NCI-H1930 (cell line): ENCODE measurements around the gene DCBLD1.

ENCODE experiments used
- DNase-seq, 2 experiments: peaks; one replicate each; lab custom pipeline; 2025; lab: John Stamatoyannopoulos, UW

DCBLD1 gene

DNA sequence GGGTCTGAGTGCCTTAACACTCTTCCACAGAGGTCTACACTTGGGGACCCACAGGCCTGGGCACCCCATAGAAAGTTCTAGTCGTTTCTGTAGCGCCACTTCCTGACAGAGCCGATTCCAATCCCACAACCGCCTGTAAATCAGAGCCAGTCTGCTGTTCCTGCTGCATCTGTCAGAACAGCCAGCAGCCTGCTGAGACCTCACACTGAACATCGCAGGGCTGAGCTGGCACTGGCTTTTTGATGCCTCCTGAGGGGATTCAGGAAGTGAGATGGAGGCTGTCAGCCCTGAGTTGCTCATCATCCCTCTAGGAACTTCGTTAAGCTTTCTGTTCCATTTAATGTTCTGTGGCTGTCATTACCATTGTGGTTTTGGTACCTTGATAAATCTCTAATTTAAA, 48.9 kb downstream of the DCBLD1 start:
- DNase-seq = no peak

- DNase-seq = no peak
Measured at GRCh38 chr6:117531809-117532725, 49.6 kb downstream of the DCBLD1 start.

DNA sequence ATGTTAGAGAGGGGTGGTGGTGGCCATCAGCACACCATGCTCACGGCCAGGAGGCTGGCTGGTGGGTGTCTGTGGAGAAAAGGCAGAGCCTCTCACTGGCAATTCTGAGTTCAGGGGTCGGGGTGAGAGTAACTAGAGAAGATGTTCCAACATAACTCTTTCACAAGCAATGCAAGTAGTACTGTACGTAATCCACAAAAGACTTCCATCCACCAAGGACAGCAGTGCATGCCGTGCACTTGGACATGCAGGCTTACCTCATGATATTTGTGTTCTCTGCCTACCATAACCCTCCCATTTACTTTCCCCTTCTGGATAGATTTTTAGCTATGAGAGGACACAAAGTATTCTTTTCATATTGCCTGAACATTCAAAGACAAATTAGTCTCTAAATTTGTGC, 51.3 kb downstream of the DCBLD1 start:
- DNase-seq = no peak

- no peak for DNase-seq
Measured at GRCh38 chr6:117534974-117535373, 52.5 kb downstream of the DCBLD1 start.

DNA sequence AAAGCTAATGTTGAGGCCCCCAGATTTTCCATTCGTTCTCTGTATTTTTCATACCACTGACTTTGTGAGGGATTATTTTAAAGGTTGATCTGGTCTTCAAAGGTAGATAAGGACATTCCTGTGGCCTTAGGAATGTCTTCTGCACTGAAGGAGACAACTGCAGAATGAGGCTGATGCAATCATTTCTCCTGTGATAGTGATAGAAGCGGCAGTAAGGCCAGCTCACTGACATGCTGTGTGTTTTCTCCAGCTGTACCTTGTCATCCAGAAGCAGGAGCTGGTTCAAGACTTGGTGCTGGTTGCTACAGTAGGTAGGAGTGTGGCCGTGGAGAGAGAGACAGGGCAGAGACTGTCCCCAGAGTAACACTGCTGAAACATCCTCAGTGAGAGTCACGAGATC, 53.8 kb downstream of the DCBLD1 start:
- DNase-seq = no peak

DNA sequence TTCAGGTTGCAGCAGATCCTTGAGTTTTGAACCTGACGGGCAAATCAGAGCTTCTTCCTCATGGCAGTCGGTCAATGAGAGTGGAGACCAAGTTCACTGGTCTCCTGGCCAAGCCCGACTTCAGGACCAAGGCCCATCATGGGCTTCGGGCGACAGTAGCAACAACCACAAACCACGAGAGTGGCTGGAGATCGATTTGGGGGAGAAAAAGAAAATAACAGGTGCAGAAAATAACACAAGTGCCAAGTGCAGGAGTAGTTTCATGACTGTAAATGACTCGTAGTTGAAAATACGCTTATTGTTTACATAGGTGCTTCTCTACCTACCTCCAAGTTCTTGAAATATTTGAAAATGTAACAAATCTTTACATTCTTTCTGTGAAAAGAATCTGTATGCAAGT, 56.1 kb downstream of the DCBLD1 start:
- DNase-seq = no peak

GRCh38 chr6:117540670-117541069, 58.2 kb downstream of the DCBLD1 start:
- DNase-seq = no peak

DNA sequence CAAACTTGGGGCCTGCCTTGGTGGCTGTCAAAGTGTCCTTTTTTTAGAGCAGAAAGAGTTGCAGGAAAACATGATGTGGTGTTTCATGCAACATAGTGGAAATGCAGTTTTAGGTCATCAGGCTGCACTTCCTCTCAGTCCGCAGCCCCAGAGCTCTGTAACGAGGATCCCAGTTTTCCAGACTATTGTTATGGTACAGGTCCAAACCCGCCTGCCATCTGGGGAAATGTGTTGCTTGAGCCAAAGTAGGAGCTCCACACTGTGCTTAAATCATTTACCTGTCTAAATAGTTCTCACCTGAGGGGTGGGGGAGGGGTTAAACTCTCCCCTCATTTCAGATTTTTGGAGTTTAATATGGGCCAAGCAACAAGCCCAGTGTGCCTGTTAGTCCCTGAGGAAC, 60.0 kb downstream of the DCBLD1 start:
- no peak for DNase-seq

DNA sequence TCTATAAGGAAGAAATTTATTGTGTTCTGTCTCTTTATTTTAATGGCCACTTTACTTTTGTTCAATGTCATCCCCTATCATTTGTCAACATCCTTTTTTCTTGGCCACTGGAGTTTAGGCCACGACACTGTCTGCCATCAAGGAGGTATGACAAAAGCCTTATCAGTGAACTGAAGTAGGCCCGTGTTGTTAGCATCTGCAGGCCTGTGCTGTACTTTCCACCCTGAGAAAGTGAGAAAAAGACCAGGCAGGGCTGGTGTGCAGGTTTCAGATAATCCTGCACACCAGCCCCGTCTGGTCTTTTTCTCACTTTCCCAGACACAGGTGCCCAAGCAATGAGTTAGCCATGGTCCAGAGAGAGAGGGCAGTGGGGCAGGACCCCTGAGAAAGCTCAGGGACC, 62.2 kb downstream of the DCBLD1 start:
- no peak for DNase-seq

DNA sequence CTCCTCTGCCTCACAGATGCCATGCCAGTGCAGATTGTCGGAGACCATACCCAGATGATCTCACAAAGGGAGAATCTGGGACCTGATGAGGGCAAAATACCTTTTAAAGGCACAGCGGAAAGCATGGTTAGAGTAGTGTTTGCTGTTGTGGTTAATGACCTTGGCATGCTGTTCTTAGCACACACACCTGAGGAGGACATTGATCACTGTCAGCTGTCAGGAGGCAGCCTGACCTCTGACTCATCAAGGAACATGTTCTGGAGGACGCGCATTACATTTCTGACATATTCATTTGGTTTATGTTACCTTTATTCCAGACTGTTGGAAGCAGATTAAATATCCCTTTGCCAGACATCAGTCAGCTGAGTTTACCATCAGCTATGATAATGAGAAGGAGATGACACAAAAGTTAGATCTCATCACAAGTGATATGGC, 62.7 kb downstream of the DCBLD1 start:
- no peak for DNase-seq

- no peak for DNase-seq
Measured at GRCh38 chr6:117546674-117547073, 64.2 kb downstream of the DCBLD1 start.

GRCh38 chr6:117547688-117548621, 65.5 kb downstream of the DCBLD1 start:
- DNase-seq = no peak

DNA sequence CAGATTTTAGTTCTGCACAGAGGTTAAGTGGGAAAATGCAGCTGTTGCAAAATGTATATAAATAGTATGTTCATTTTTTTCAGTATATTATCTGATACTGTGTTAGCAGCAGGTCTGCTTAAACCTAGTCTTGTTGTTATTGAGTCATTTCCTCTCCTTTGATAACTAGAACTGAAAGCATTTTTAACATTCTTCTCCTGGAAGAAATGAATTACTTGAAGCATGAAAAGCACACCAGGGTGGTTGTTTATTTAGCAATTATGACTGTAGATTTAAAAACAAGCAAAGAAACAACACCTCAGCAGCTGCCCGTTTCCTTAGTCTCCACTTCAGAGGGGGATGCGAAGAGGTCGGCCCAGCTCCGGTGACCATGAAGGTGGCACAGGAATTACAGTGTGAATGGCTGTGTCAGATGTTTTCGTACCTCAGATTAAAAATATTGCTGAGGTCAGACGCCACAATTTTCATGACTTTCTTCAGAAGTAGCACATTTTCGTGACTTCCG, 66.4 kb downstream of the DCBLD1 start:
- no peak for DNase-seq

DNA sequence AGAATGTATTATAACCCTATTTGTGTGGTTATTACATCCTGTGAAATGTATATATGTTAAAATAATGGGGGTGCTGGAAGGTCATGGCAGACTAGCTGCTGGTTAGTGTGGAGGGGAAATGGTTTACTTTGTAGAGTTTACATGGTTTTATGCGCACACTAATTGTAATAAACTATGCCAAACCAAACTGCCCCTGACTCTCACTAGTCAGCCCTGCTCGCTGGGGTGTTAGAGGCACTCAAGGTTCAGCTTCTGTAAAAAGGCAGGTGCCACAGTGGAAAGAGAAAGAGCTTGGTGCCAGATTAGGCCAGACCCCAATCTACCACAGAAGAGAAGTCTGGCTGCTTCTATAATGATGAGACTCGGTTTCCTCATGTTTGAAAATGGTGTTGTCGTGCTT, 67.1 kb downstream of the DCBLD1 start:
- DNase-seq = no peak

DNA sequence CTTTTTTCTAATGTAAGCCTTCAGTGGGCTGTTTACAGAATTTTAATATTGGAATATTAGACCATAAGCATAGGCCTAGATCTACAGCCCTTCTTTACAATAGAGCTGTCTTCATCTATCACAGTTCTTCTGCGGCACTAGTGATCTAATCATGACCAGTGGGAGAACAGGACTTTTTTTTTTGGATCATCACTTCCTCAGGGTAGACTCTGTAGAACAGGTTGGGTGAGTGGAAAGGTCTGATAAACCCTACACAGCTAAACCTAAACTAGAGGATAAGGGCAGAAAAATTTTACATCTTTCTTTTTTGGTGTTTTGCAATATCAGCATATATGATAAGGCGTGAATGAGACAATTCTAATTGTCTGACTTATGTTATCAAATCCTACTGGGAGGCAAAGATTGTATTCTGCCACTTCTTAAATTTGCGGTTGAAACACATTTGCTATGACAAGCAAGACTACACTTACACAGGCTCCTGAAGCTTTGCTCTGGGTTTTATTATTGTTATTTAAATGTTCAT, 67.7 kb downstream of the DCBLD1 start:
- no peak for DNase-seq

- DNase-seq = no peak
Measured at GRCh38 chr6:117550618-117551242, 68.3 kb downstream of the DCBLD1 start.

DNA sequence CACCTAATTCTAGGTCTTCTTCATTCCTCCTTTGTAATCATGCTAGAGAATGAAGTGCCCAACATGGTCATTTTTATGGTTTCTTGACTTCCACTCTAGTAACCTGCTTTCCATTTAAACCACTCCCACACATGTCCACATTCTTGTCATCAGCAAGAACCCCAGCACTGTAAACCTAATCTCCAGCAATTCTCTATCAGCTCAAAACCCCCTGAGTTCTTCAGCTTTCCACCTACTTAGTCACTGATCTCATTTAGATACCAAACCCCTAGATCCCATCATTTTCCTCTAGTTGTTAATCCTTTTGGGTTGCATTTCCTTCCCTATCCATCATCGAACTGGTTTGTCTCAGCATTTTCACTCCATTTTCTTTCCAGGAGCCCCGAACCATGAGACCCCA, 70.1 kb downstream of the DCBLD1 start:
- no peak for DNase-seq

DNA sequence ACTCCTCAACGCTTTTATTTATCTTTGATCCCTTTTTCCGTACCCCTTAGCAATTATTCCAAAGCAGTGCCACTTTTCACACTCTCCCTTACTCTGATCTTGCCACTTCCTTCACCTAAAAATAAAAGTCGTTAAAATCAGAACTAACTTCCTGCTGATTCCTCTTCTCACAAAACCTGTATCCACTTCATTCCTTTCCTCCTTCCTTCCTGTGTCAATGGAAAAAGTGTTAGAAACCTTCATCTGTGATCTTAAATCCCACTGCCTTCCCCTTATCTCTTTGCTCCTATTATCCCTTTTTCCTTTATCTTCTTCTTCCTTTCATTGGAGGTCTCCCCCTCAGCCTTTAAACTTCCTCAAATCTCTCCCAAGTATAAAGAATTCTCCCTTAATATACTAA, 70.7 kb downstream of the DCBLD1 start:
- DNase-seq = no peak

- DNase-seq = no peak
Measured at GRCh38 chr6:117555262-117555849, 72.9 kb downstream of the DCBLD1 start.

GRCh38 chr6:117555882-117556498, 73.5 kb downstream of the DCBLD1 start:
- DNase-seq = peak in 1 of 2 experiments; percentile 10

DNA sequence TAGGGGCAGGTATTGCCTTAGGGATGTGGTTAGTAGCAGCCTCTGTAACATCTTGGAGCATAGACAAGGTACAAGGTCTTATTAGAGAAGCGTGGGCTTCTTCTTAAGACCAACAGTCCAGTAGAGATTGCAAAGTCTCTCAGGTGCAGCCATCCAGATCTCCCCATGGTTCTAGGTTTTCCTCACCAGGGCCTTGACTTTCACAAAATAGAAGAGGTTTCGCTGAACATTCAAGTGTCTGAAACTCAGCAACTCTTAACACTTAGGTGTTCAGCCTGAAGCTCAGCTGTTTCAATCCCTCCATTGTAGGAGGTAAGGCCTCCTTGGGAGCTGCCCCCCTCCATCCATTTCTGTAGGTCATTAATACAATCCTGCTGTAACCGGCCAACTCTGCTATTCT, 75.5 kb downstream of the DCBLD1 start:
- DNase-seq = no peak
